Ascending aorta (tissue), 2 donors: ENCODE results near the gene ZNRF4. TPM values are rescaled to one million over a fixed set of nuclear protein-coding genes. Genes with fewer than 3 reads are reported as not detected.

Experiments
- DNase-seq, 2 donors: peaks; one replicate each; pipeline ENCODE4 v3.0.0-alpha.2; 2019; ENCODE audit warnings: low spot score in 2 of 2
- H3K27ac ChIP-seq, 2 donors: fragments of 200-600 bp; sonication (generic); one replicate each; pipeline ENCODE4 v1.5.1; 2016 to 2017; ENCODE audit warnings: mild to moderate bottlenecking in 1 of 2
- H3K27me3 ChIP-seq: fragments of 200-600 bp; sonication (generic); one replicate; pipeline ENCODE4 v1.5.1; 2017
- H3K36me3 ChIP-seq, 2 donors: fragments of 200-600 bp; sonication (generic); one replicate each; pipeline ENCODE4 v1.5.1; 2016
- H3K4me1 ChIP-seq, 2 donors: fragments of 200-600 bp; sonication (generic); one replicate each; pipeline ENCODE4 v1.5.1; 2016 to 2017; ENCODE audit warnings: mild to moderate bottlenecking in 1 of 2
- H3K4me3 ChIP-seq, 2 donors: fragments of 200-600 bp; sonication (generic); one replicate each; pipeline ENCODE4 v1.5.1; 2016 to 2017; ENCODE audit warnings: mild to moderate bottlenecking in 1 of 2
- H3K9me3 ChIP-seq, 2 donors: fragments of 200-600 bp; sonication (generic); one replicate each; pipeline ENCODE4 v1.5.1; 2016
- CTCF ChIP-seq, 3 experiments: fragments of 200-600 bp in 2 of 3; fragments of 450-650 bp in 1 of 3; sonication (generic) in 2 of 3; IDR thresholded peaks; one replicate each; pipeline ENCODE4 v1.5.1; 2016 to 2019; ENCODE audit warnings: antibody characterized with exemption in 3 of 3, mild to moderate bottlenecking in 1 of 3, moderate library complexity in 1 of 3
- intact Hi-C: fragments of 100-400 bp; cut with DNase I; formaldehyde crosslinking; loops from one replicate; pipeline ENCODE4 v1.15.1; 2023
- total RNA-seq: library from RNA; depleted of rRNA; stranded (reverse); fragments of >200 nt; gene quantifications from one replicate; pipeline ENCODE4 v1.1.0, GENCODE V29; 2016

ZNRF4 gene
- total RNA-seq, 1 donor from 2014 or later, result not detected

GRCh38 chr19:5418677-5419076 is 36.5 kb upstream of the ZNRF4 start:
- H3K27ac ChIP-seq, result no peak overlapping the region
- no peaks in the 10 kb centered on the region for H3K36me3 ChIP-seq
- intact Hi-C loops, result no loop called here
- H3K4me1 ChIP-seq, result no peaks in the 10 kb centered on the region
- no peak for TF ChIP-seq CTCF (IDR thresholded peaks at IDR 0.05)
- H3K9me3 ChIP-seq, result no peaks in the 10 kb centered on the region
- H3K27me3 ChIP-seq, result peaks cover 8% of the 10 kb centered on the region
- DNase-seq, result no peak
- no peak overlapping the region for H3K4me3 ChIP-seq

- TF ChIP-seq CTCF (IDR thresholded peaks at IDR 0.05), result no peak
- intact Hi-C loops, result no loop called here
Observed at GRCh38 chr19:5420953-5421352, 34.3 kb upstream of the ZNRF4 start.

GRCh38 chr19:5423567-5424125 is 31.6 kb upstream of the ZNRF4 start:
- intact Hi-C loops, result no loop called here
- DNase-seq, result no peak
- Histone ChIP-seq H3K4me3 (no peak overlapping the region), H3K27ac (no peak overlapping the region), H3K27me3 (peaks cover 6% of the 10 kb centered on the region), H3K36me3 (no peaks in the 10 kb centered on the region), H3K4me1 (no peaks in the 10 kb centered on the region), H3K9me3 (no peaks in the 10 kb centered on the region)
- no peak for TF ChIP-seq CTCF (IDR thresholded peaks at IDR 0.05)

More at GRCh38 chr19:5420953-5421352, 34.3 kb upstream of the ZNRF4 start:
- Histone ChIP-seq H3K36me3 (no peaks in the 10 kb centered on the region), H3K9me3 (no peaks in the 10 kb centered on the region), H3K4me1 (no peaks in the 10 kb centered on the region), H3K27ac (no peak overlapping the region), H3K4me3 (no peak overlapping the region), H3K27me3 (peaks cover 8% of the 10 kb centered on the region)
- no peak for DNase-seq

DNA sequence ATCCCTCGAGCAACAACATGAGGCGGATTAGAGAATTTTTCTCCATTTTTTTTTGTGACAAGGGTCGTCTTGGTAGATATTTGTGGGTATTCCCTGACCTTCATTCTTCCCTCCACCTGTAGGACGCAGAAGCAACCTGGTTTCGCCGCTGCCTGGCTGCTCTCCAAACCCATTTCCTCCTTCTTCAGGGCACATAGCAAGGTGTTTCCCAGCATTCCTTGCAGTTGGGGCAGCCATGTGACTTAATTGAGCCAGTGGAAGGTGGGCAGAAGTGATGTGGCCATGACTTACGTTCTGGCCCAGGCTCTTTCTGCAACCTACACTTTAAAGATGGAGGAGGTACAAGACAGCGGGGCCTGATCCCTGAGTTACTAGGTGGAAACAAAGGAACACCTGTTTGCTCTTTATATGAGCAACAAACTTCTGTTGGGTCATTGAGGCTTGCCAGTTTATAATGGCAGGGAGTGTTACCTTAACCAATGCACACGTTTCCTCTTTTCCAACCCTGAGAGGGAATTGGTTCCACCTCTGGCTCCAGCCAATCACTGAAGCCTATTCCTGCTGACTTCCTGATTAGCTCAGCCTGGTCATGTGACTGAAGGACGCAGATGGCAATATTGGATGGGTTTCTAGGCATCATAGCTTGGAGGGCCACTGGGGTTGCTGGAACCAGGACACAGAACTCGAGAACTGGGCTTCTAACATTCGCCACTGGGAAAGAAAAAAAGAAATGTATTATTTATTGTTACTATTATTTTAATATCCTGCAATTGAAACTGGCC is 30.8 kb upstream of the ZNRF4 start:
- H3K27ac ChIP-seq, result no peak overlapping the region
- intact Hi-C loops, result no loop called here
- no peak for DNase-seq
- H3K36me3 ChIP-seq, result no peaks in the 10 kb centered on the region
- no peaks in the 10 kb centered on the region for H3K9me3 ChIP-seq
- H3K4me1 ChIP-seq, result no peaks in the 10 kb centered on the region
- H3K27me3 ChIP-seq, result no peaks in the 10 kb centered on the region
- H3K4me3 ChIP-seq, result no peak overlapping the region
- no peak for TF ChIP-seq CTCF (IDR thresholded peaks at IDR 0.05)

DNA sequence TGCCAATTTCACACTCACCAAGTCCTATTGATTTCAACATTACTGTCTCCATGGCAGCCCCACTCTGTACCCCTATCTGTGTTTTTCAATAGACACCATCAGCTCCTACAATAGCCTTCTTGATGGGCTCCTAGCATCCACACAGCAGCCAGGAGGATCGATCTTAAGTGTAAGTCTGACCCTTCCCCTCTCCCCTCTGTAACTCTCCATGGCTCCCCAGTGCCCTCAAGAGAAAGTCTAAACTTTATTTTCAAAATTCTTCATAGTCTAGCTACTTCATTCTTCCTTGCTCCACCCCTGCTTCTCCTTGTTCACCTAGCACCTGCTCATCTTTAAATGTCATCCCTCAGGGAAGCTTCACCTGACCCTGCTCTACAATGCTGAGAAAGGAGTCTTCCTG is 30.0 kb upstream of the ZNRF4 start:
- Histone ChIP-seq H3K27ac (no peak overlapping the region), H3K36me3 (no peaks in the 10 kb centered on the region), H3K9me3 (no peaks in the 10 kb centered on the region), H3K4me1 (no peaks in the 10 kb centered on the region), H3K27me3 (no peaks in the 10 kb centered on the region), H3K4me3 (no peak overlapping the region)
- TF ChIP-seq CTCF (IDR thresholded peaks at IDR 0.05), result no peak
- intact Hi-C loops, result no loop called here
- DNase-seq, result no peak
